Neuronal stem cell (in vitro differentiated cells): ENCODE results near the gene DLK1.
A peak's percentile ranks its signal among the peaks of the same experiment; 100 is the strongest.

Experiments
- DNase-seq: peaks from one replicate; pipeline ENCODE4 v3.0.0-alpha.2; 2013; ENCODE audit warnings: low spot score
- H2AFZ ChIP-seq: one replicate; pipeline ENCODE4 v1.6.1; 2013; ENCODE audit warnings: mild to moderate bottlenecking, low read length, inconsistent platforms
- H2AK5ac ChIP-seq: 2 replicates; pipeline ENCODE4 v1.6.1; 2013; ENCODE audit warnings: low read depth, mild to moderate bottlenecking, inconsistent platforms, low read length, moderate library complexity, mixed read lengths
- H2BK120ac ChIP-seq: 2 replicates; pipeline ENCODE4 v1.6.1; 2013; ENCODE audit warnings: low read depth, mild to moderate bottlenecking, inconsistent platforms, low read length, moderate library complexity, mixed read lengths
- H2BK12ac ChIP-seq: one replicate; pipeline ENCODE4 v1.6.1; 2013; ENCODE audit warnings: low read length, inconsistent platforms
- H2BK15ac ChIP-seq: 2 replicates; pipeline ENCODE4 v1.6.1; 2013; ENCODE audit warnings: mild to moderate bottlenecking, low read length, inconsistent platforms, mixed read lengths
- H2BK5ac ChIP-seq: one replicate; pipeline ENCODE4 v1.6.1; 2013; ENCODE audit warnings: inconsistent platforms, mild to moderate bottlenecking, low read length, moderate library complexity
- H3K14ac ChIP-seq: one replicate; pipeline ENCODE4 v1.6.1; 2013; ENCODE audit warnings: low read length, inconsistent platforms
- H3K18ac ChIP-seq: 2 replicates; pipeline ENCODE4 v1.6.1; 2013; ENCODE audit warnings: low read length, inconsistent platforms
- H3K23ac ChIP-seq: 2 replicates; pipeline ENCODE4 v1.6.1; 2013; ENCODE audit warnings: low read depth, mild to moderate bottlenecking, mixed read lengths, low read length, inconsistent platforms; ENCODE audit not compliant: poor library complexity
- H3K27ac ChIP-seq: replicated peaks from 3 replicates; pipeline ENCODE4 v1.5.1; 2013; ENCODE audit warnings: low read length, inconsistent platforms
- H3K27me3 ChIP-seq, 3 experiments: 2 replicates each; pipeline ENCODE4 v1.6.1; 2013; ENCODE audit warnings: low read length in 3 of 3, mild to moderate bottlenecking in 2 of 3, inconsistent platforms in 1 of 3, low read depth in 1 of 3, mixed read lengths in 1 of 3, moderate library complexity in 1 of 3; ENCODE audit not compliant: control insufficient read depth in 3 of 3, insufficient read depth in 3 of 3
- H3K36me3 ChIP-seq, 2 donors: replicated peaks in 1 of 2; 2 replicates each; pipeline ENCODE4 v1.6.1; 2013; ENCODE audit warnings: low read length in 2 of 2; ENCODE audit not compliant: control insufficient read depth in 2 of 2, insufficient read depth in 2 of 2
- H3K4ac ChIP-seq: 2 replicates; pipeline ENCODE4 v1.6.1; 2013; ENCODE audit warnings: inconsistent platforms, mild to moderate bottlenecking, low read length, moderate library complexity
- H3K4me1 ChIP-seq, 2 donors: 1 replicate in 1 of 2; 2 replicates in 1 of 2; pipeline ENCODE4 v1.6.1; 2013; ENCODE audit warnings: low read length in 2 of 2, low read depth in 1 of 2; ENCODE audit not compliant: control insufficient read depth in 2 of 2, insufficient read depth in 1 of 2
- H3K4me2 ChIP-seq: one replicate; pipeline ENCODE4 v1.6.1; 2013; ENCODE audit warnings: mild to moderate bottlenecking, low read length, inconsistent platforms; ENCODE audit not compliant: insufficient read depth, poor library complexity, severe bottlenecking
- H3K4me3 ChIP-seq, 2 donors: 2 replicates each; pipeline ENCODE4 v1.5.1; 2013; ENCODE audit warnings: low read length in 2 of 2, mild to moderate bottlenecking in 2 of 2, inconsistent platforms in 1 of 2, moderate library complexity in 1 of 2
- H3K79me1 ChIP-seq: one replicate; pipeline ENCODE4 v1.6.1; 2013; ENCODE audit warnings: low read depth, mild to moderate bottlenecking, inconsistent platforms, low read length, moderate library complexity
- H3K9ac ChIP-seq: one replicate; pipeline ENCODE4 v1.6.1; 2013; ENCODE audit warnings: mild to moderate bottlenecking, low read depth, low read length, inconsistent platforms; ENCODE audit not compliant: poor library complexity
- H3K9me3 ChIP-seq, 2 donors: replicated peaks in 1 of 2; 2 replicates each; pipeline versions ENCODE3 to v1.6.1; 2013; ENCODE audit warnings: low read length in 2 of 2, mild to moderate bottlenecking in 2 of 2, inconsistent platforms in 1 of 2, low read depth in 1 of 2, mixed read lengths in 1 of 2, moderate library complexity in 1 of 2; ENCODE audit not compliant: control insufficient read depth in 2 of 2, insufficient read depth in 1 of 2
- H4K8ac ChIP-seq: one replicate; pipeline ENCODE4 v1.6.1; 2013; ENCODE audit warnings: low read depth, mild to moderate bottlenecking, inconsistent platforms, low read length, moderate library complexity
- H4K91ac ChIP-seq: one replicate; pipeline ENCODE4 v1.6.1; 2013; ENCODE audit warnings: low read length, low read depth, mild to moderate bottlenecking, inconsistent platforms; ENCODE audit not compliant: poor library complexity
- WGBS, 2 donors: extraction: QIAGEN DNeasy Blood & Tissue Kit; methylation state at CpG; one replicate each; pipeline ENCODE4 v1.1.7; 2013; ENCODE audit warnings: missing lambda C conversion rate in 2 of 2, mixed read lengths in 1 of 2; ENCODE audit not compliant: insufficient read length in 2 of 2, insufficient replicate concordance in 1 of 2; ENCODE audit errors: extremely low coverage in 2 of 2; 5-methylcytosine and 5-hydroxymethylcytosine counted together

DLK1 gene

DNA sequence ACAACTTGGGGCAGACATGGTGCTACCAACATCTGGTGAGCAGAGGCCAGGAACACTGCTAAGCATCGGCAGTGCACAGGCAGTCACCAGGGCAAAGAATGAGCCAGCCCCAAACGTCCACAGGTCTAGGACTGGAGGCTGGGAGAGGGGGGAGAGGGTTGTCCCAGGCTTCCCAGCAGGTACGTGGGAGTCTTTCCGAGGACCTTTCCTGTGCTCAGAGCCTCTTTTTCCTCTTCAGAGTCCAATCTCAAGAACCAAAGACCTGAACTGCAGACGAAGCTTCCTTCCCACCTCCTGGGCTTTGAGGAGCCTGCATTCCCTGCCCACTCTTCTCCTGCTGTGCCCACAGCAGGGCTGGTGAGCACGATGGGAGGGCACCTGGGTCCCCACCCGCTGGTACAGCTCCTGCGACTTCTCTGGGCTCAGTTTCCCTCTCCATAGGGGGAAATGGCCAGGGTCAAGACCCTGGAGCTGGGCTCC is 48.7 kb downstream of the DLK1 start:
- DNase-seq = no peak
- H2AFZ ChIP-seq = no peak overlapping the region
- H2AK5ac ChIP-seq = peak overlapping the region; percentile 98
- H3K27ac ChIP-seq = no peak overlapping the region
- peaks cover 1 to 9% of the 10 kb centered on the region in 2 donors for H3K4me1 ChIP-seq
- H2BK15ac ChIP-seq = peak overlapping the region; percentile 93
- no peaks in the 10 kb centered on the region for H3K27me3 ChIP-seq
- H3K18ac ChIP-seq = peak overlapping the region; percentile 90
- peak overlapping the region; percentile 62 for H2BK5ac ChIP-seq
- peak overlapping the region; percentile 93 for H2BK120ac ChIP-seq
- H4K8ac ChIP-seq = no peak overlapping the region
- no peak overlapping the region for H3K4me3 ChIP-seq
- H3K23ac ChIP-seq = peak overlapping the region; percentile 16
- peak overlapping the region; percentile 30 for H2BK12ac ChIP-seq
- no peak overlapping the region for H3K4me2 ChIP-seq
- no peaks in the 10 kb centered on the region for H3K36me3 ChIP-seq
- peaks cover 0 to 6% of the 10 kb centered on the region in 2 donors for H3K9me3 ChIP-seq
- no peaks in the 10 kb centered on the region for H3K79me1 ChIP-seq
- no CpG with 5 or more reads among the region's 8 CpGs for WGBS, 2 donors
- no peak overlapping the region for H3K4ac ChIP-seq
- H3K9ac ChIP-seq = no peak overlapping the region
- H3K14ac ChIP-seq = no peak overlapping the region
- H4K91ac ChIP-seq = peak overlapping the region; percentile 85

DNA sequence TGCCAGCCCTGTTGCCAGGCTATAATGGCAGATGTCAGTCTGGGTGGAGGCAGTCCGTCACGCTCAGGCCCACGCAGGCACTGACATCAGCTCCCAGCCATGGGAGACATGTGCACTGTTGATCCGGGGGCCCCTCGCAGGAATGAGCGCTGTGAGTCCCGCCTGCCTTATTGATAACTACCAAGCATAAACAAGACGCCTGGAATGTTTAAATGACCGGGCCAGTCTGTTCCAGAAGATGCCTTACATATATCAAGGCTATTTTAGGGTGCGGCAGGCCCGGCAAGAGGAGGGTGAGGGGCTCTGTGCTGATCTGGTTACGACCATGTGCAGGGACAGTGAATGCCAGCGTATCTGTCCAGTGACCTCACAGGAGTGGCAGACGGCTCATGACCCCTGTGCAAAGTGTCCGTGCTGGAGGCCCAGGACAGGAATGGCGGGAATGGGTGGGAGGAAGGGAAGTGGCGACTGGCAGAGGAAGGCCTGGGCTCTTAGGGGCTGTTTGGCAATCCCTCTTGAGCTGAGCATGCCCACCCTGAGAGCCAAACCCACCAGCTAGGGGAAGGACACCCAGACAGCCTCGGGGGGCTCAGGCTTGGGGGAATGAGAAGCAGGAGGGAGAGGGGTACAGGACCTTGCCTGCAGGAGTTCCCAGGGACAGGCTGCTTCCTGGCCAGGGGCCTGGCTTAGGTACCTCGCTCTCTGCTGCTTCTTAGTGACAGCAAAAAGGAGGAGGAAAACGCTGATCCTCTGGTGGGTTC is 49.3 kb downstream of the DLK1 start:
- Histone ChIP-seq H3K79me1 (no peaks in the 10 kb centered on the region), H4K8ac (no peak overlapping the region), H2BK12ac (peak overlapping the region; percentile 98), H2BK15ac (peak overlapping the region; percentile 93), H2BK5ac (peak overlapping the region; percentile 62), H3K14ac (no peak overlapping the region), H2AK5ac (peak overlapping the region; percentile 98), H3K27me3 (no peaks in the 10 kb centered on the region), H3K4me3 (no peak overlapping the region), H3K18ac (peak overlapping the region; percentile 90), H3K23ac (peak overlapping the region; percentile 16), H3K4me2 (no peak overlapping the region), H3K9ac (peak overlapping the region; percentile 24), H3K4ac (peak overlapping the region; percentile 69), H2AFZ (peak overlapping the region; percentile 64), H2BK120ac (peak overlapping the region; percentile 93), H3K4me1 (peaks cover 1 to 9% of the 10 kb centered on the region in 2 donors), H3K9me3 (peaks cover 0 to 2% of the 10 kb centered on the region in 2 donors), H3K27ac (no peak overlapping the region), H3K36me3 (no peaks in the 10 kb centered on the region), H4K91ac (peak overlapping the region; percentile 95)
- DNase-seq = no peak
- no CpG with 5 or more reads among the region's 20 CpGs for WGBS, 2 donors

DNA sequence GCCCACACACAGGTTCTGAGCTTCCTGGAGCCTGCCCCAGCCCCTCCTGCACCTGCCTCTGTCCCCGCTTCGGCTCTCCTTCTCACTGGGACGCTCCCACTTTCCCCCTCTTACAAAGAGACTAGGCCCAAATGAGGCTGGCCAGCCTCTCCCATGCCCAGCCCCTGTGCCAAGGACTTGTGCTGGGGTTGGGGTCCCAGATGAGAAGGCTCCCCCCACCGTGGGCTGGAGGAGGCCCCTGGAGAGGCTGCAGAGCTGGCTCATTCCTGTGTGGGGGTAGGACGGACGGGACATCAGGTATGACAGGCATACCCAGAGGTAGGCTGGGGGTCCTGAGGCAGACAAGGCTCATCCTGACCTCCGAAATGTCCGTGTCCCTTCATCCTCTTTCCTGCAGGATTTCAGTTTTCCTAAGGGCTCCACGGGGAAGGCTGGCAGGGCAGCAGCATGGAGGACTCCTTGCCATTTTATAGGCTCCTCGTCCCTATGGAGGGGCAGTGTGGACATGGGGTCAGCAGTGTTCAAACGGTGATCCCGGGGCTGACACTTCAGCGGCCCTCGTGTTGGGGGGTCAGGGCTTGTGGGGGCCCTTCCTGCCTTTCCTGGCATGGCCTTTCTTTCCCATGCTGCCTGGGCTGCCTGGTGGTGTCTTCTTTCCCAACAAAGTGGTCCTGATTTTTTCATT is 50.1 kb downstream of the DLK1 start:
- peaks cover 2 to 9% of the 10 kb centered on the region in 2 donors for H3K4me1 ChIP-seq
- no peaks in the 10 kb centered on the region for H3K9me3 ChIP-seq
- no peaks in the 10 kb centered on the region for H3K27me3 ChIP-seq
- H3K79me1 ChIP-seq = no peaks in the 10 kb centered on the region
- H3K36me3 ChIP-seq = no peaks in the 10 kb centered on the region
- no peak overlapping the region for H3K4ac ChIP-seq
- H3K9ac ChIP-seq = no peak overlapping the region
- no peak overlapping the region for H3K4me3 ChIP-seq
- no peak for DNase-seq
- no peak overlapping the region for H3K27ac ChIP-seq
- H3K14ac ChIP-seq = no peak overlapping the region
- H4K8ac ChIP-seq = peak overlapping the region; percentile 24
- peak overlapping the region; percentile 93 for H2BK15ac ChIP-seq
- no peak overlapping the region for H4K91ac ChIP-seq
- H2BK5ac ChIP-seq = peak overlapping the region; percentile 62
- H2AK5ac ChIP-seq = peak overlapping the region; percentile 98
- H3K23ac ChIP-seq = no peak overlapping the region
- peak overlapping the region; percentile 98 for H2BK12ac ChIP-seq
- peak overlapping the region; percentile 88 for H3K18ac ChIP-seq
- no CpG with 5 or more reads among the region's 14 CpGs for WGBS, 2 donors
- peak overlapping the region; percentile 64 for H2AFZ ChIP-seq
- peak overlapping the region; percentile 93 for H2BK120ac ChIP-seq
- H3K4me2 ChIP-seq = no peak overlapping the region

DNA sequence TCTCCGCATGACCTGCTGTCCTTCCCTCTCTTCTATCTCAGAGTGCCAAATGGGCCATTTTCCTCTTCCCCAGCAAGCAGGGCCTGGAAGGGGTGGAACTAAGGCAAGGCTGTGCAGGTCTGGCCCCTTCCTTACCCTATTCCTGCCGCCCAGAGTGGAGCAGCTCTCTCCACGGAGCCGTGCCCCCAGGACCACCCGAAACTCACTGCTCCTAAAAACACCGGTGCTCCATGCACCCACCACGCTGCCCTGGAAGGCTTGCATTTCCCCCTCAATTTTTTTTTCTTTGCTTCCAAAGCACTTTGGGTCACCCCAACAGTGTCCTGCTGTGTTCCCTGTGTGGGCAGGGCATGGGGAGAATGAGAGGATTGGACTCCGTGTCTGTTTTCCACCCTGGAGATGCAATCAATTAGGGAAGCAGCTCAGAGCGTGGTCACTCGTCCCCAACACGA is 50.7 kb downstream of the DLK1 start:
- Histone ChIP-seq H2AFZ (no peak overlapping the region), H3K4me2 (no peak overlapping the region), H3K23ac (no peak overlapping the region), H3K27me3 (no peaks in the 10 kb centered on the region), H2BK120ac (no peak overlapping the region), H2BK15ac (no peak overlapping the region), H2BK12ac (peak overlapping the region; percentile 78), H3K4me1 (peaks cover 3 to 9% of the 10 kb centered on the region in 2 donors), H4K8ac (no peak overlapping the region), H2BK5ac (peak overlapping the region; percentile 60), H3K4me3 (no peak overlapping the region), H3K79me1 (no peaks in the 10 kb centered on the region), H3K9ac (no peak overlapping the region), H2AK5ac (peak overlapping the region; percentile 98), H3K18ac (peak overlapping the region; percentile 69), H3K4ac (no peak overlapping the region), H3K14ac (no peak overlapping the region), H3K27ac (no peak overlapping the region), H3K9me3 (no peaks in the 10 kb centered on the region), H3K36me3 (no peaks in the 10 kb centered on the region), H4K91ac (no peak overlapping the region)
- no peak for DNase-seq
- no CpG with 5 or more reads among the region's 11 CpGs for WGBS, 2 donors
